IMR-90 (cell line): ENCODE data around the gene MEIS3. TPM values are rescaled to one million over a fixed set of nuclear protein-coding genes. Genes with fewer than 3 reads are reported as not detected.

ENCODE experiments used
- ATAC-seq: fragments of 200-7000 bp; cut with Tn5 transposase; 2 replicates; pipeline ENCODE4 v1.9.1; 2020; ENCODE audit warnings: low read depth, mild to moderate bottlenecking, moderate library complexity
- BruUV-seq: library from RNA; stranded (reverse); fragments of 400-500 nt; replicated peaks from 2 replicates; lab custom pipeline; 2021; lab: Mats Ljungman, UMichigan
- CTCF ChIA-PET: fragments of 300-600 bp; formaldehyde crosslinking; extraction: SDS; loops from one replicate; lab custom pipeline; 2021; ENCODE audit warnings: antibody characterized with exemption; lab: Yijun Ruan, JAX
- POLR2A ChIA-PET: fragments of 300-600 bp; sonication (Branson Sonifier 250); formaldehyde crosslinking; loops from one replicate; lab custom pipeline; 2022; ENCODE audit warnings: antibody characterized with exemption; ENCODE audit not compliant: unreplicated experiment; lab: Charles Lee
- DNase-seq: peaks from one replicate; pipeline ENCODE4 v3.0.0; 2013
- H2AFZ ChIP-seq: replicated peaks from 2 replicates; pipeline ENCODE3; 2013; ENCODE audit warnings: low read length, mild to moderate bottlenecking; ENCODE audit not compliant: poor library complexity
- H2AK5ac ChIP-seq: 2 replicates; pipeline ENCODE4 v1.6.1; 2013; ENCODE audit warnings: low read depth, low read length, inconsistent platforms
- H2AK9ac ChIP-seq: replicated peaks from 2 replicates; pipeline ENCODE3; 2013; ENCODE audit warnings: mild to moderate bottlenecking, low read depth, low read length, moderate library complexity; ENCODE audit not compliant: poor library complexity
- H2BK120ac ChIP-seq: 2 replicates; pipeline ENCODE4 v1.6.1; 2013; ENCODE audit warnings: low read depth, low read length, inconsistent platforms
- H2BK15ac ChIP-seq: 3 replicates; pipeline ENCODE4 v1.6.1; 2013; ENCODE audit warnings: low read depth, low read length, inconsistent platforms
- H2BK20ac ChIP-seq: 2 replicates; pipeline ENCODE4 v1.6.1; 2013; ENCODE audit warnings: low read depth, mild to moderate bottlenecking, inconsistent platforms, low read length, moderate library complexity
- H2BK5ac ChIP-seq: 2 replicates; pipeline ENCODE4 v1.6.1; 2013; ENCODE audit warnings: mild to moderate bottlenecking, low read depth, low read length, inconsistent platforms; ENCODE audit not compliant: poor library complexity, severe bottlenecking
- H3K14ac ChIP-seq: replicated peaks from 2 replicates; pipeline ENCODE4 v1.6.1; 2013; ENCODE audit warnings: low read depth, low read length, inconsistent platforms
- H3K18ac ChIP-seq: 2 replicates; pipeline ENCODE4 v1.6.1; 2013; ENCODE audit warnings: low read depth, low read length, control low read depth
- H3K23ac ChIP-seq: 2 replicates; pipeline ENCODE4 v1.6.1; 2013; ENCODE audit warnings: low read depth, low read length, inconsistent platforms
- H3K27ac ChIP-seq: 2 replicates; pipeline ENCODE4 v1.5.1; 2013; ENCODE audit warnings: mild to moderate bottlenecking, control low read depth, low read length; ENCODE audit not compliant: insufficient read depth
- H3K27me3 ChIP-seq: 2 replicates; pipeline ENCODE4 v1.6.1; 2013; ENCODE audit warnings: low read length; ENCODE audit not compliant: control insufficient read depth, insufficient read depth
- H3K36me3 ChIP-seq: 2 replicates; pipeline ENCODE4 v1.6.1; 2013; ENCODE audit warnings: low read length, mixed read lengths; ENCODE audit not compliant: control insufficient read depth, insufficient read depth
- H3K4ac ChIP-seq: 2 replicates; pipeline ENCODE4 v1.6.1; 2013; ENCODE audit warnings: low read depth, low read length, inconsistent platforms
- H3K4me1 ChIP-seq: 2 replicates; pipeline ENCODE4 v1.6.1; 2013; ENCODE audit warnings: low read length, mixed read lengths; ENCODE audit not compliant: control insufficient read depth, insufficient read depth
- H3K4me2 ChIP-seq: 2 replicates; pipeline ENCODE4 v1.6.1; 2013; ENCODE audit warnings: low read depth, mild to moderate bottlenecking, control low read depth, low read length, moderate library complexity
- H3K4me3 ChIP-seq: 2 replicates; pipeline ENCODE4 v1.5.1; 2013; ENCODE audit warnings: low read depth, mild to moderate bottlenecking, control low read depth, low read length, moderate library complexity; ENCODE audit not compliant: insufficient read depth
- H3K56ac ChIP-seq: 2 replicates; pipeline ENCODE4 v1.6.1; 2013; ENCODE audit warnings: low read length, inconsistent platforms; ENCODE audit not compliant: insufficient read depth; ENCODE audit errors: extremely low read depth
- H3K79me1 ChIP-seq, 2 experiments: 2 replicates each; pipeline ENCODE4 v1.6.1; 2013; ENCODE audit warnings: low read length in 2 of 2, inconsistent platforms in 1 of 2, low read depth in 1 of 2
- H3K9ac ChIP-seq: 2 replicates; pipeline ENCODE4 v1.6.1; 2013; ENCODE audit warnings: low read depth, low read length, control low read depth
- H3K9me1 ChIP-seq: 2 replicates; pipeline ENCODE4 v1.6.1; 2013; ENCODE audit warnings: low read length, inconsistent platforms; ENCODE audit not compliant: insufficient read depth
- H3K9me3 ChIP-seq: 2 replicates; pipeline ENCODE4 v1.6.1; 2013; ENCODE audit warnings: low read length; ENCODE audit not compliant: control insufficient read depth, insufficient read depth
- H4K20me1 ChIP-seq: 2 replicates; pipeline ENCODE4 v1.6.1; 2013; ENCODE audit warnings: low read length, inconsistent platforms; ENCODE audit not compliant: insufficient read depth
- H4K5ac ChIP-seq: 2 replicates; pipeline ENCODE4 v1.6.1; 2013; ENCODE audit warnings: mild to moderate bottlenecking, low read depth, low read length, control low read depth
- H4K8ac ChIP-seq, 2 experiments: 2 replicates each; pipeline ENCODE4 v1.6.1; 2013; ENCODE audit warnings: low read depth in 2 of 2, low read length in 2 of 2, control low read depth in 1 of 2, inconsistent platforms in 1 of 2
- H4K91ac ChIP-seq: 2 replicates; pipeline ENCODE4 v1.6.1; 2013; ENCODE audit warnings: low read depth, low read length, inconsistent platforms; ENCODE audit not compliant: insufficient read depth
- CHD1 ChIP-seq: IDR thresholded peaks from 2 replicates; pipeline ENCODE4 v1.6.1; 2012; ENCODE audit warnings: low read depth, low read length, improper control_type of control experiment
- MAFK ChIP-seq: IDR thresholded peaks from 2 replicates; pipeline ENCODE4 v1.6.1; 2012; ENCODE audit warnings: low read depth, low read length, improper control_type of control experiment
- MAZ ChIP-seq: IDR thresholded peaks from 2 replicates; pipeline ENCODE4 v1.6.1; 2012; ENCODE audit warnings: low read depth, mild to moderate bottlenecking, low read length, improper control_type of control experiment, moderate library complexity, borderline replicate concordance
- MXI1 ChIP-seq: IDR thresholded peaks from 2 replicates; pipeline ENCODE4 v1.6.1; 2012; ENCODE audit warnings: low read depth, mild to moderate bottlenecking, low read length, moderate library complexity, borderline replicate concordance
- NFE2L2 ChIP-seq: fragments of 150-350 bp; IDR thresholded peaks from 2 replicates; pipeline ENCODE4 v1.6.1; 2016; ENCODE audit warnings: low read depth, mild to moderate bottlenecking, low read length
- POLR2A ChIP-seq: IDR thresholded peaks from 2 replicates; pipeline ENCODE4 v1.6.1; 2012; ENCODE audit warnings: mild to moderate bottlenecking, low read depth, low read length
- RAD21 ChIP-seq: IDR thresholded peaks from 2 replicates; pipeline ENCODE4 v1.6.1; 2012; ENCODE audit warnings: low read length, improper control_type of control experiment
- RCOR1 ChIP-seq: IDR thresholded peaks from 2 replicates; pipeline ENCODE4 v1.6.1; 2012; ENCODE audit warnings: mild to moderate bottlenecking, low read length, improper control_type of control experiment; ENCODE audit not compliant: insufficient replicate concordance
- RFX5 ChIP-seq: IDR thresholded peaks from 2 replicates; pipeline ENCODE4 v1.8.0; 2012; ENCODE audit warnings: low read depth, mild to moderate bottlenecking, low read length, moderate library complexity
- WGBS, 2 experiments: methylation state at CpG; one replicate each; pipeline versions ENCODE4 v1.1.5 to v1.1.7; 2013; ENCODE audit warnings: missing lambda C conversion rate in 2 of 2; ENCODE audit not compliant: insufficient read length in 1 of 2; ENCODE audit errors: extremely low coverage in 2 of 2; 5-methylcytosine and 5-hydroxymethylcytosine counted together
- dilution Hi-C: fragments of 300-500 bp; cut with HindIII; formaldehyde crosslinking; loops from one replicate; pipeline ENCODE4 v1.14.3; 2018; ENCODE audit warnings: low sequenced_read_pairs; ENCODE audit not compliant: unreplicated experiment
- in situ Hi-C: fragments of 300-500 bp; cut with MboI; formaldehyde crosslinking; loops from 3 replicates; pipeline ENCODE4 v1.14.3; 2019; ENCODE audit warnings: low sequenced_read_pairs, inconsistent platforms, mixed read lengths
- intact Hi-C: fragments of 100-400 bp; cut with micrococcal nuclease; formaldehyde crosslinking; loops from 2 replicates; pipeline ENCODE4 v1.10.0; 2022
- polyA plus RNA-seq, 3 experiments: library from polyadenylated mRNA; depleted of rRNA; stranded (reverse); fragments of >200 nt; gene quantifications; 2 replicates each; pipeline ENCODE4 v1.2.3, GENCODE V29; 2012; ENCODE audit warnings: low replicate concordance in 1 of 3
- total RNA-seq: library from RNA; depleted of rRNA; stranded (reverse); fragments of >200 nt; gene quantifications from 2 replicates; pipeline ENCODE4 v1.2.3, GENCODE V29; 2012
- TF ChIP-seq, protein P1 (sequence below): fragments of 150-350 bp; IDR thresholded peaks from 2 replicates; pipeline ENCODE4 v1.6.1; 2016; ENCODE audit warnings: low read depth, mild to moderate bottlenecking, low read length, moderate library complexity, borderline replicate concordance
- TF ChIP-seq, protein P2 (sequence below): conservative IDR thresholded peaks from 2 replicates; pipeline ENCODE4 v1.5.1; 2012; ENCODE audit warnings: mild to moderate bottlenecking, low read depth, low read length, improper control_type of control experiment

Gene MEIS3
- total and polyA plus RNA-seq, 2 of the 4 experiments (the other 2 are of a cell fraction): 32.4 to 33.0 TPM

DNA sequence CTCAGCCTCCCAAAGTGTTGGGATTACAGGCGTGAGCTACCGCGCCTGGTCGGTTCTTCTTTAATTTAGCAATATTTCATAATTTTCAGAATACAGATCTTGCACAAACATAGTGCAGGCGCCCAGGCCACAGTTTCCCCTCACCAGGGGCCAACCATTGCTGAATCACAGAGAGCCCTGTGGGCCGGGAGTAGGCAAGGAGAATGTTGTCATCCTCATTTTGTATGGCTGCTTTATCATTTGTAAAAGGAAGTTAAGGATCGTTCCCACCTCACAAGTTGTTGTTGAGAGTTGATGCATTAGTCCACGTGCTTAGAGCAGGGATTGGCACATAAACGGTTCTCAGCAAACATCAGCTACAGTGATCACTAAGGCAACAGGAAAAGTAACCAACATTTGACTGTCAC is 30.2 kb downstream of the MEIS3 start:
- peaks cover 3% of the 10 kb centered on the region; the same call in 1 of the 2 replicates for H3K27me3 ChIP-seq
- intact Hi-C loops: no loop called here
- H2BK5ac ChIP-seq: no peak overlapping the region

More for the DNA sequence above, 30.2 kb downstream of the MEIS3 start:
- BruUV-seq: no TSS peak
- Histone ChIP-seq H2AK5ac (no peak overlapping the region), H3K18ac (no peak overlapping the region), H3K27ac (no peak overlapping the region), H3K4me3 (no peak overlapping the region), H4K20me1 (no peaks in the 10 kb centered on the region), H2BK20ac (no peak overlapping the region), H3K4me1 (peaks cover 3% of the 10 kb centered on the region), H2AFZ (no peak overlapping the region), H3K14ac (no peak overlapping the region), H3K9ac (no peak overlapping the region), H2BK15ac (no peak overlapping the region), H3K4ac (no peak overlapping the region), H2BK120ac (no peak overlapping the region), H3K23ac (no peak overlapping the region), H3K9me1 (no peaks in the 10 kb centered on the region), H4K91ac (no peak overlapping the region), H3K9me3 (no peaks in the 10 kb centered on the region), H2AK9ac (no peak overlapping the region), H4K8ac (no peak overlapping the region), H4K5ac (no peak overlapping the region), H3K4me2 (no peak overlapping the region), H3K36me3 (no peaks in the 10 kb centered on the region), H3K56ac (no peak overlapping the region), H3K79me1 (no peaks in the 10 kb centered on the region)
- TF ChIP-seq, protein P1, sequence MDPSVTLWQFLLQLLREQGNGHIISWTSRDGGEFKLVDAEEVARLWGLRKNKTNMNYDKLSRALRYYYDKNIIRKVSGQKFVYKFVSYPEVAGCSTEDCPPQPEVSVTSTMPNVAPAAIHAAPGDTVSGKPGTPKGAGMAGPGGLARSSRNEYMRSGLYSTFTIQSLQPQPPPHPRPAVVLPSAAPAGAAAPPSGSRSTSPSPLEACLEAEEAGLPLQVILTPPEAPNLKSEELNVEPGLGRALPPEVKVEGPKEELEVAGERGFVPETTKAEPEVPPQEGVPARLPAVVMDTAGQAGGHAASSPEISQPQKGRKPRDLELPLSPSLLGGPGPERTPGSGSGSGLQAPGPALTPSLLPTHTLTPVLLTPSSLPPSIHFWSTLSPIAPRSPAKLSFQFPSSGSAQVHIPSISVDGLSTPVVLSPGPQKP: no peak
- TF ChIP-seq RCOR1 (no peak), CHD1 (no peak), MAZ (no peak), POLR2A (no peak), RFX5 (no peak), NFE2L2 (no peak), RAD21 (no peak), MXI1 (no peak), MAFK (no peak)
- TF ChIP-seq, protein P2, sequence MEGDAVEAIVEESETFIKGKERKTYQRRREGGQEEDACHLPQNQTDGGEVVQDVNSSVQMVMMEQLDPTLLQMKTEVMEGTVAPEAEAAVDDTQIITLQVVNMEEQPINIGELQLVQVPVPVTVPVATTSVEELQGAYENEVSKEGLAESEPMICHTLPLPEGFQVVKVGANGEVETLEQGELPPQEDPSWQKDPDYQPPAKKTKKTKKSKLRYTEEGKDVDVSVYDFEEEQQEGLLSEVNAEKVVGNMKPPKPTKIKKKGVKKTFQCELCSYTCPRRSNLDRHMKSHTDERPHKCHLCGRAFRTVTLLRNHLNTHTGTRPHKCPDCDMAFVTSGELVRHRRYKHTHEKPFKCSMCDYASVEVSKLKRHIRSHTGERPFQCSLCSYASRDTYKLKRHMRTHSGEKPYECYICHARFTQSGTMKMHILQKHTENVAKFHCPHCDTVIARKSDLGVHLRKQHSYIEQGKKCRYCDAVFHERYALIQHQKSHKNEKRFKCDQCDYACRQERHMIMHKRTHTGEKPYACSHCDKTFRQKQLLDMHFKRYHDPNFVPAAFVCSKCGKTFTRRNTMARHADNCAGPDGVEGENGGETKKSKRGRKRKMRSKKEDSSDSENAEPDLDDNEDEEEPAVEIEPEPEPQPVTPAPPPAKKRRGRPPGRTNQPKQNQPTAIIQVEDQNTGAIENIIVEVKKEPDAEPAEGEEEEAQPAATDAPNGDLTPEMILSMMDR: no peak
- CTCF ChIA-PET: no interaction called here
- 100% methylated on average over 4 of the region's 9 CpGs; no CpG with 5 or more reads in 1 of the 2 experiments for WGBS, 2 experiments
- DNase-seq (no peak), ATAC-seq (no peak)
- dilution Hi-C loops: no loop called here
- in situ Hi-C loops: loop anchor here (5.0 kb wide), 1 partner anchor 92 kb away; no protein-coding TSS in a partner anchor
- POLR2A ChIA-PET: no interaction called here
